SH-SY5Y (cell line): ENCODE measurements around the gene RAI1.

ENCODE experiments used
- GATA2 ChIP-seq: IDR thresholded peaks from 2 replicates; pipeline ENCODE4 v1.6.1; 2011; ENCODE audit warnings: mild to moderate bottlenecking, low read depth, low read length
- GATA3 ChIP-seq: IDR thresholded peaks from 2 replicates; pipeline ENCODE4 v1.6.1; 2011; ENCODE audit warnings: low read depth, mild to moderate bottlenecking, low read length, moderate library complexity

GRCh38 chr17:17798010-17798556 is 116.8 kb downstream of the RAI1 start:
- TF ChIP-seq GATA2 (no peak), GATA3 (no peak)
